B cell (primary cell): ENCODE results near the gene ASGR2. TPM values are rescaled to one million over a fixed set of nuclear protein-coding genes. Genes with fewer than 3 reads are reported as not detected.

ENCODE experiments used
- ATAC-seq: fragments of 200-7000 bp; cut with Tn5 transposase; one replicate; pipeline ENCODE4 v1.10.0; 2021; ENCODE audit warnings: low read depth, mild to moderate bottlenecking, moderate number of reproducible peaks, moderate library complexity
- CTCF ChIA-PET: fragments of 350-600 bp; sonication (Branson Sonifier 250); formaldehyde crosslinking; loops from one replicate; lab custom pipeline; 2021; ENCODE audit warnings: antibody characterized with exemption, inconsistent platforms; lab: Charles Lee
- POLR2A ChIA-PET: fragments of 350-600 bp; sonication (Branson Sonifier 250); formaldehyde crosslinking; loops from one replicate; lab custom pipeline; 2021; ENCODE audit warnings: antibody characterized with exemption; lab: Charles Lee
- DNase-seq: peaks from one replicate; pipeline ENCODE4 v3.0.0; 2013
- H2AFZ ChIP-seq: 2 replicates; pipeline ENCODE4 v1.6.1; 2012; ENCODE audit warnings: mild to moderate bottlenecking, low read depth, low read length; ENCODE audit not compliant: insufficient read depth, poor library complexity, severe bottlenecking
- H3K27ac ChIP-seq, 2 donors: 1 replicate in 1 of 2; 2 replicates in 1 of 2; pipeline ENCODE4 v1.5.1; 2012 to 2013; ENCODE audit warnings: low read length in 2 of 2, mild to moderate bottlenecking in 2 of 2, moderate library complexity in 1 of 2
- H3K27me3 ChIP-seq, 4 experiments: fragments of 200-600 bp in 1 of 4; sonication (generic) in 1 of 4; replicated peaks in 1 of 4; 1 replicate in 2 of 4; 2 replicates in 2 of 4; pipeline versions ENCODE4 v1.6.1 to v1.7.0; 2013 to 2016; ENCODE audit warnings: low read length in 3 of 4, mild to moderate bottlenecking in 2 of 4, mixed read lengths in 1 of 4, moderate library complexity in 1 of 4; ENCODE audit not compliant: insufficient read depth in 4 of 4, control insufficient read depth in 3 of 4; ENCODE audit errors: control extremely low read depth in 1 of 4
- H3K36me3 ChIP-seq, 2 experiments: replicated peaks in 1 of 2; 1 replicate in 1 of 2; 2 replicates in 1 of 2; pipeline versions ENCODE4 v1.6.1 to v1.7.1; 2013; ENCODE audit warnings: low read length in 1 of 2; ENCODE audit not compliant: insufficient read depth in 2 of 2, control insufficient read depth in 1 of 2; ENCODE audit errors: control extremely low read depth in 1 of 2, extremely low read depth in 1 of 2
- H3K4me1 ChIP-seq, 2 donors: fragments of 200-600 bp in 1 of 2; sonication (generic) in 1 of 2; 1 replicate in 1 of 2; 2 replicates in 1 of 2; pipeline versions ENCODE4 v1.5.1 to v1.6.1; 2013 to 2017; ENCODE audit warnings: low read length in 2 of 2; ENCODE audit not compliant: control insufficient read depth in 2 of 2, insufficient read depth in 2 of 2
- H3K4me2 ChIP-seq: replicated peaks from 2 replicates; pipeline ENCODE3; 2012; ENCODE audit warnings: mild to moderate bottlenecking, low read depth, low read length; ENCODE audit not compliant: poor library complexity, severe bottlenecking
- H3K4me3 ChIP-seq, 5 experiments: fragments of 200-600 bp in 1 of 5; sonication (generic) in 1 of 5; 1 replicate in 3 of 5; 2 replicates in 2 of 5; pipeline versions ENCODE4 v1.5.1 to v1.7.0; 2011 to 2016; ENCODE audit warnings: low read length in 4 of 5, mild to moderate bottlenecking in 4 of 5, low read depth in 2 of 5, control low read depth in 1 of 5, moderate library complexity in 1 of 5; ENCODE audit not compliant: insufficient read depth in 1 of 5; ENCODE audit errors: control extremely low read depth in 1 of 5, extremely low read depth in 1 of 5
- H3K79me2 ChIP-seq: fragments of 200-600 bp; sonication (generic); one replicate; pipeline ENCODE4 v1.6.0; 2016; ENCODE audit warnings: low read length; ENCODE audit not compliant: control insufficient read depth, insufficient read depth
- H3K9ac ChIP-seq: fragments of 200-600 bp; sonication (generic); 2 replicates; pipeline ENCODE4 v1.6.1; 2017; ENCODE audit warnings: mild to moderate bottlenecking, low read length, moderate library complexity
- H3K9me3 ChIP-seq, 3 donors: one replicate each; pipeline versions ENCODE4 v1.6.1 to v1.7.1; 2013; ENCODE audit warnings: low read length in 2 of 3; ENCODE audit not compliant: control insufficient read depth in 2 of 3, insufficient read depth in 1 of 3; ENCODE audit errors: control extremely low read depth in 1 of 3
- H4K20me1 ChIP-seq: 2 replicates; pipeline ENCODE4 v1.6.0; 2012; ENCODE audit warnings: mild to moderate bottlenecking, low read length; ENCODE audit not compliant: insufficient read depth, control insufficient read depth, poor library complexity, severe bottlenecking
- H3K27ac Mint-ChIP-seq: one replicate; pipeline ENCODE4 v1.8.0; 2021; ENCODE audit warnings: mixed read lengths
- H3K27me3 Mint-ChIP-seq: one replicate; pipeline ENCODE4 v1.8.0; 2021; ENCODE audit warnings: mixed read lengths
- H3K4me1 Mint-ChIP-seq: one replicate; pipeline ENCODE4 v1.8.0; 2021; ENCODE audit warnings: mixed read lengths
- H3K4me3 Mint-ChIP-seq: one replicate; pipeline ENCODE4 v1.8.0; 2021; ENCODE audit warnings: mixed read lengths
- H3K9me3 Mint-ChIP-seq: one replicate; pipeline ENCODE4 v1.8.0; 2022; ENCODE audit warnings: mixed read lengths; ENCODE audit not compliant: insufficient read depth
- CTCF ChIP-seq: fragments of 200-600 bp; IDR thresholded peaks from one replicate; pipeline ENCODE4 v1.8.0; 2022; ENCODE audit warnings: antibody characterized with exemption, mild to moderate bottlenecking
- EZH2 ChIP-seq: IDR thresholded peaks from 2 replicates; pipeline ENCODE4 v1.6.1; 2012; ENCODE audit warnings: borderline replicate concordance, low read depth, mild to moderate bottlenecking, moderate library complexity, low read length; ENCODE audit not compliant: insufficient read depth, poor library complexity, severe bottlenecking
- WGBS: methylation state at CpG from one replicate; pipeline ENCODE4 v1.1.5; 2013; ENCODE audit warnings: missing lambda C conversion rate; ENCODE audit not compliant: insufficient coverage; 5-methylcytosine and 5-hydroxymethylcytosine counted together
- intact Hi-C: fragments of 100-400 bp; cut with micrococcal nuclease; formaldehyde crosslinking; loops from one replicate; pipeline ENCODE4 v1.10.0; 2022
- polyA plus RNA-seq: library from polyadenylated mRNA; depleted of rRNA; stranded (reverse); fragments of >200 nt; gene quantifications from 2 replicates; pipeline ENCODE4 v1.2.3, GENCODE V29; 2012
- total RNA-seq, 2 donors: library from RNA; stranded (reverse); fragments of 120-200 nt in 1 of 2; gene quantifications; 1 replicate in 1 of 2; 2 replicates in 1 of 2; pipeline versions ENCODE4 v1.2.3 to v1.2.4, GENCODE V29; 2013 to 2022

The ASGR2 gene
- total and polyA plus RNA-seq, 2 donors (not counting 1 experiment from before 2014, with no cell fraction given), result 1.00 TPM; not detected in 1

GRCh38 chr17:7137171-7137943 lies 22.7 kb upstream of the ASGR2 start:
- no peak for DNase-seq
- Mint-ChIP-seq H3K4me1 (peaks cover 19% of the 10 kb centered on the region), H3K27me3 (peaks cover 26% of the 10 kb centered on the region), H3K4me3 (no peak overlapping the region), H3K9me3 (no peaks in the 10 kb centered on the region), H3K27ac (no peak overlapping the region)
- intact Hi-C loops, result loop anchor here (10.0 kb wide), 2 partner anchors 157 to 293 kb away; partner anchors contain the start of gene YBX2
- no peak overlapping the region for H2AFZ ChIP-seq
- no peaks in the 10 kb centered on the region for H3K36me3 ChIP-seq
- peaks cover 12 to 18% of the 10 kb centered on the region in 2 donors for H3K4me1 ChIP-seq
- no peak overlapping the region for H3K4me3 ChIP-seq
- CTCF ChIA-PET, result interaction anchor here (0.8 to 11.8 kb wide), 27 partner anchors 9 to 294 kb away, joined by 3 to 584 read pairs (median 5); partner anchors contain the start of genes BCL6B, SLC16A11 and SLC16A13
- no peak overlapping the region for H3K9ac ChIP-seq
- POLR2A ChIA-PET, result interaction anchor here (1.1 to 1.5 kb wide), 2 partner anchors 92 kb away, joined by 3 to 9 read pairs; no protein-coding TSS in a partner anchor
- no peak overlapping the region for H3K4me2 ChIP-seq
- H3K79me2 ChIP-seq, result no peaks in the 10 kb centered on the region
- 72% methylated on average over 10 of the region's 13 CpGs for WGBS
- no peak for ATAC-seq
- TF ChIP-seq EZH2 (no peak), CTCF (no peak)
- H3K27ac ChIP-seq, result no peak overlapping the region
- H3K9me3 ChIP-seq, result no peaks in the 10 kb centered on the region
- H3K27me3 ChIP-seq, result peaks cover 0 to 12% (median 3%) of the 10 kb centered on the region in 4 experiments
- no peaks in the 10 kb centered on the region for H4K20me1 ChIP-seq
